CD8-positive, alpha-beta memory T cell (primary cell): ENCODE results near the gene SLC29A2. TPM values are rescaled to one million over a fixed set of nuclear protein-coding genes. Genes with fewer than 3 reads are reported as not detected.

Source experiments
- CTCF ChIA-PET: fragments of 350-600 bp; sonication (Branson Sonifier 250); formaldehyde crosslinking; loops from one replicate; lab custom pipeline; 2021; ENCODE audit warnings: antibody characterized with exemption; lab: Charles Lee
- POLR2A ChIA-PET: fragments of 350-600 bp; sonication (Branson Sonifier 250); formaldehyde crosslinking; loops from one replicate; lab custom pipeline; 2021; ENCODE audit warnings: antibody characterized with exemption; lab: Charles Lee
- DNase-seq, 5 donors: peaks; one replicate each; pipeline versions ENCODE4 v3.0.0 to v3.0.0-alpha.2; 2020 to 2022; ENCODE audit warnings: mixed read lengths in 1 of 5
- H3K27ac ChIP-seq: one replicate; pipeline ENCODE4 v1.7.0; 2013; ENCODE audit warnings: low read depth, mild to moderate bottlenecking, low read length, moderate library complexity
- H3K27me3 ChIP-seq: 2 replicates; pipeline ENCODE4 v1.7.0; 2013; ENCODE audit warnings: low read length, mild to moderate bottlenecking; ENCODE audit not compliant: insufficient read depth, poor library complexity, severe bottlenecking
- H3K36me3 ChIP-seq: 2 replicates; pipeline ENCODE4 v1.7.0; 2013; ENCODE audit warnings: mild to moderate bottlenecking, low read length, moderate library complexity; ENCODE audit not compliant: insufficient read depth
- H3K4me1 ChIP-seq: 2 replicates; pipeline ENCODE4 v1.7.0; 2013; ENCODE audit warnings: mild to moderate bottlenecking, low read length, moderate library complexity; ENCODE audit not compliant: insufficient read depth
- H3K4me3 ChIP-seq: 2 replicates; pipeline ENCODE4 v1.7.0; 2013; ENCODE audit warnings: mild to moderate bottlenecking, low read length
- H3K9me3 ChIP-seq: 2 replicates; pipeline ENCODE4 v1.7.0; 2013; ENCODE audit warnings: mild to moderate bottlenecking, low read length
- H3K27ac Mint-ChIP-seq, 8 donors: one replicate each; pipeline ENCODE4 v1.8.0; 2020 to 2021; ENCODE audit warnings: mixed read lengths in 8 of 8, mild to moderate bottlenecking in 6 of 8, inconsistent platforms in 3 of 8, moderate library complexity in 3 of 8
- H3K27me3 Mint-ChIP-seq, 2 donors: one replicate each; pipeline ENCODE4 v1.8.0; 2020 to 2021; ENCODE audit warnings: mixed read lengths in 2 of 2, mild to moderate bottlenecking in 1 of 2, moderate library complexity in 1 of 2
- H3K36me3 Mint-ChIP-seq, 3 donors: one replicate each; pipeline ENCODE4 v1.8.0; 2020 to 2021; ENCODE audit warnings: mixed read lengths in 3 of 3, inconsistent platforms in 1 of 3, mild to moderate bottlenecking in 1 of 3
- H3K4me1 Mint-ChIP-seq, 3 donors: one replicate each; pipeline ENCODE4 v1.8.0; 2020 to 2021; ENCODE audit warnings: mixed read lengths in 3 of 3, inconsistent platforms in 1 of 3, mild to moderate bottlenecking in 1 of 3
- H3K4me3 Mint-ChIP-seq, 7 donors: one replicate each; pipeline ENCODE4 v1.8.0; 2020 to 2021; ENCODE audit warnings: mixed read lengths in 7 of 7, mild to moderate bottlenecking in 6 of 7, moderate library complexity in 4 of 7, inconsistent platforms in 2 of 7
- H3K9me3 Mint-ChIP-seq, 5 donors: one replicate each; pipeline ENCODE4 v1.8.0; 2020 to 2022; ENCODE audit warnings: mixed read lengths in 5 of 5, mild to moderate bottlenecking in 3 of 5, moderate library complexity in 2 of 5, inconsistent platforms in 1 of 5
- polyA plus RNA-seq: library from polyadenylated mRNA; unstranded; fragments of 300-500 nt; fragmentation: Illumina TruSeq; gene quantifications from one replicate; pipeline ENCODE4 v1.2.3, GENCODE V29; 2021
- total RNA-seq, 2 experiments: library from RNA; stranded (reverse); gene quantifications; one replicate each; pipeline ENCODE4 v1.2.3, GENCODE V29; 2021

The SLC29A2 gene
- total and polyA plus RNA-seq, 3 experiments from 2014 or later, result 1.9 to 8.5 (median 7.9) TPM

- H3K4me3 Mint-ChIP-seq, result peak overlapping the region; percentile 15 to 70 (median 57)
- H3K4me3 ChIP-seq, result peak overlapping the region; percentile 38
- peak overlapping the region; percentile 22 for H3K27ac ChIP-seq
These were observed 43.0 kb downstream of the SLC29A2 start for GRCh38 chr11:66328302-66329144.

GRCh38 chr11:66328031-66328301, 43.6 kb downstream of the SLC29A2 start:
- peaks cover 0 to 5% (median 0%) of the 10 kb centered on the region in 3 donors for H3K36me3 Mint-ChIP-seq
- CTCF ChIA-PET, result no interaction called here
- H3K27me3 Mint-ChIP-seq, result peaks cover 0 to 3% of the 10 kb centered on the region in 2 donors
- H3K4me1 Mint-ChIP-seq, result peaks cover 38 to 51% (median 40%) of the 10 kb centered on the region in 3 donors
- peak overlapping the region in 6 of 7 donors; percentile 35 to 70 (median 58) for H3K4me3 Mint-ChIP-seq
- Histone ChIP-seq H3K9me3 (no peaks in the 10 kb centered on the region), H3K27ac (peak overlapping the region; percentile 22), H3K4me3 (peak overlapping the region; percentile 2), H3K36me3 (no peaks in the 10 kb centered on the region), H3K27me3 (no peaks in the 10 kb centered on the region), H3K4me1 (peaks cover 40% of the 10 kb centered on the region)
- DNase-seq, result peak in 4 of 5 donors; percentile 50 to 83 (median 68)
- peak overlapping the region; percentile 79 to 94 (median 92) for H3K27ac Mint-ChIP-seq
- no peaks in the 10 kb centered on the region for H3K9me3 Mint-ChIP-seq
- POLR2A ChIA-PET, result no interaction called here

More at GRCh38 chr11:66328302-66329144, 43.0 kb downstream of the SLC29A2 start:
- ChIA-PET CTCF (interaction anchor here (0.7 to 2.5 kb wide), 7 partner anchors 11 to 61 kb away, joined by 3 to 46 read pairs (median 6); partner anchors contain the start of genes BRMS1 and CD248), POLR2A (interaction anchor here (1.6 kb wide), 1 partner anchor 16 kb away, joined by 6 read pairs; no protein-coding TSS in a partner anchor)
- Mint-ChIP-seq H3K9me3 (no peaks in the 10 kb centered on the region), H3K36me3 (peaks cover 0 to 7% (median 0%) of the 10 kb centered on the region in 3 donors), H3K4me1 (peaks cover 35 to 51% (median 37%) of the 10 kb centered on the region in 3 donors), H3K27ac (peak overlapping the region; percentile 79 to 94 (median 92)), H3K27me3 (peaks cover 0 to 3% of the 10 kb centered on the region in 2 donors)
- Histone ChIP-seq H3K36me3 (no peaks in the 10 kb centered on the region), H3K9me3 (no peaks in the 10 kb centered on the region), H3K4me1 (peaks cover 40% of the 10 kb centered on the region), H3K27me3 (no peaks in the 10 kb centered on the region)
- peak; percentile 70 to 85 (median 79) for DNase-seq

GRCh38 chr11:66327171-66328030, 44.2 kb downstream of the SLC29A2 start:
- Mint-ChIP-seq H3K9me3 (no peaks in the 10 kb centered on the region), H3K4me1 (peaks cover 40 to 52% (median 40%) of the 10 kb centered on the region in 3 donors), H3K36me3 (no peaks in the 10 kb centered on the region), H3K27me3 (peaks cover 0 to 3% of the 10 kb centered on the region in 2 donors), H3K4me3 (peak overlapping the region; percentile 6 to 70 (median 35)), H3K27ac (peak overlapping the region; percentile 79 to 94 (median 92))
- no peaks in the 10 kb centered on the region for H3K36me3 ChIP-seq
- H3K27ac ChIP-seq, result no peak overlapping the region
- CTCF ChIA-PET, result interaction anchor here (1.1 to 4.0 kb wide), 3 partner anchors 10 to 58 kb away, joined by 3 to 47 read pairs (median 8); partner anchors contain the start of gene CD248
- H3K4me1 ChIP-seq, result peaks cover 40% of the 10 kb centered on the region
- POLR2A ChIA-PET, result interaction anchor here (0.5 to 1.8 kb wide), 5 partner anchors 10 to 929 kb away, joined by 3 to 10 read pairs (median 6); partner anchors contain the start of gene CD248
- H3K27me3 ChIP-seq, result no peaks in the 10 kb centered on the region
- no peaks in the 10 kb centered on the region for H3K9me3 ChIP-seq
- H3K4me3 ChIP-seq, result peak overlapping the region; percentile 2
- no peak for DNase-seq

- peak in 1 of 5 donors; percentile 57 for DNase-seq
- ChIA-PET POLR2A (interaction anchor here (0.5 to 1.8 kb wide), 6 partner anchors 9 to 930 kb away, joined by 3 to 10 read pairs (median 5); partner anchors contain the start of gene CD248), CTCF (interaction anchor here (1.1 to 4.0 kb wide), 3 partner anchors 9 to 59 kb away, joined by 3 to 47 read pairs (median 8); partner anchors contain the start of gene CD248)
- Histone ChIP-seq H3K27me3 (no peaks in the 10 kb centered on the region), H3K27ac (no peak overlapping the region), H3K9me3 (no peaks in the 10 kb centered on the region), H3K4me1 (peaks cover 44% of the 10 kb centered on the region), H3K36me3 (no peaks in the 10 kb centered on the region), H3K4me3 (no peak overlapping the region)
- peak overlapping the region; percentile 68 to 96 (median 84) for H3K27ac Mint-ChIP-seq
- no peaks in the 10 kb centered on the region for H3K9me3 Mint-ChIP-seq
- H3K36me3 Mint-ChIP-seq, result no peaks in the 10 kb centered on the region
- H3K4me3 Mint-ChIP-seq, result peak overlapping the region in 3 of 7 donors; percentile 52 to 65 (median 65)
- peaks cover 0 to 3% of the 10 kb centered on the region in 2 donors for H3K27me3 Mint-ChIP-seq
- peaks cover 42 to 55% (median 42%) of the 10 kb centered on the region in 3 donors for H3K4me1 Mint-ChIP-seq
These were observed 45.1 kb downstream of the SLC29A2 start for GRCh38 chr11:66326261-66327111.

GRCh38 chr11:66325263-66325671, 46.3 kb downstream of the SLC29A2 start:
- H3K36me3 Mint-ChIP-seq, result no peaks in the 10 kb centered on the region
- peaks cover 46% of the 10 kb centered on the region for H3K4me1 ChIP-seq
- DNase-seq, result no peak
- peaks cover 0 to 1% (median 0%) of the 10 kb centered on the region in 5 donors for H3K9me3 Mint-ChIP-seq
- ChIA-PET CTCF (interaction anchor here (1.1 to 4.0 kb wide), 2 partner anchors 13 to 16 kb away, joined by 3 to 47 read pairs; no protein-coding TSS in a partner anchor), POLR2A (no interaction called here)
- H3K4me1 Mint-ChIP-seq, result peaks cover 42 to 56% (median 43%) of the 10 kb centered on the region in 3 donors
- H3K4me3 ChIP-seq, result no peak overlapping the region
- H3K4me3 Mint-ChIP-seq, result peak overlapping the region in 1 of 7 donors; percentile 13
- no peaks in the 10 kb centered on the region for H3K36me3 ChIP-seq
- peaks cover 0 to 3% of the 10 kb centered on the region in 2 donors for H3K27me3 Mint-ChIP-seq
- peak overlapping the region in 7 of 8 donors; percentile 34 to 96 (median 76) for H3K27ac Mint-ChIP-seq
- no peaks in the 10 kb centered on the region for H3K9me3 ChIP-seq
- no peaks in the 10 kb centered on the region for H3K27me3 ChIP-seq
- no peak overlapping the region for H3K27ac ChIP-seq

GRCh38 chr11:66324664-66325063, 46.9 kb downstream of the SLC29A2 start:
- ChIA-PET CTCF (interaction anchor here (1.1 to 4.0 kb wide), 2 partner anchors 13 to 15 kb away, joined by 3 to 47 read pairs; no protein-coding TSS in a partner anchor), POLR2A (interaction anchor here (1.0 kb wide), 1 partner anchor 12 kb away, joined by 3 read pairs; no protein-coding TSS in a partner anchor)
- Histone ChIP-seq H3K9me3 (no peaks in the 10 kb centered on the region), H3K27ac (no peak overlapping the region), H3K27me3 (no peaks in the 10 kb centered on the region), H3K4me1 (peaks cover 46% of the 10 kb centered on the region), H3K4me3 (no peak overlapping the region), H3K36me3 (no peaks in the 10 kb centered on the region)
- Mint-ChIP-seq H3K4me1 (peaks cover 46 to 62% (median 48%) of the 10 kb centered on the region in 3 donors), H3K4me3 (peak overlapping the region in 1 of 7 donors; percentile 48), H3K27me3 (peaks cover 0 to 3% of the 10 kb centered on the region in 2 donors), H3K27ac (peak overlapping the region in 5 of 8 donors; percentile 45 to 87 (median 78)), H3K9me3 (peaks cover 0 to 4% (median 0%) of the 10 kb centered on the region in 5 donors), H3K36me3 (no peaks in the 10 kb centered on the region)
- no peak for DNase-seq
